HG03521 (cell line): Measurements from ENCODE around the gene MFN2.
"Not testable (repeated sequence)": the region's sequence is repeated elsewhere in the genome, so short reads cannot be mapped to it uniquely, and the experiment has no call there.

Experiments used
- ATAC-seq: cut with Tn5 transposase; IDR thresholded peaks from one replicate; pipeline ENCODE4 v1.9.1; 2021; ENCODE audit warnings: mild to moderate bottlenecking, moderate library complexity; ENCODE audit not compliant: unreplicated experiment

The MFN2 gene

DNA sequence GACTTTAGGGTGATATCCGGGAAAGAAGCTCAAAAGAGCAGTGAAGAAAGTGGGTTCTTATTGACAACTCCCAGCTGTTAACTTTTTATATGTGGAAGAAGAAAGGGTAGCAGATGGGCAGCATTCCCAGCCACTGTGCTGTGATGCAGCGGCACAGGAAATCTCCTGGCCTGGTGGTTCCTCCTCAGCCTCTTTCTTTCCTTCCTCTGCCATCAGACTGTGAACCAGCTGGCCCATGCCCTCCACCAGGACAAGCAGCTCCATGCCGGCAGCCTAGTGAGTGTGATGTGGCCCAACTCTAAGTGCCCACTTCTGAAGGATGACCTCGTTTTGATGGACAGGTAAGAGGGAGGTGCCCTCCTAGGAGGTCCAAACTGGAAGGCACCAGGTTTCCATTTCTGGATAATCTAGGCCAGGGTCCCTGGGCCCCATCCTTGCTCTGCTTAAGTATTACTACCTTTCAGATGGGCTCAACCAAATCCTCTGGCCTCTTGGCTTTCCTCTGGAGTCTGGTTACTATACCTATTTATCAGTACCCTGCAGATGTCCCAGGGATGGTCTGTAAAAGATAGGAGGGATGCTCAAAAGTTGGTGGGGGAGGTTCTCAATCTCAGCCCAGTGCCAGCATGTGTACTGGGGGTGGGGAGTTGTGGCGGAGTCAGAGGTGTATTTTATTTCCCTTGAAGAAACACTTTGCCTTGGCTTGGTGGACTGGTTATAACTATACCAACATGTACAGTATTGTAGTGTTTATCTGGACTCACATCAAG is 17.0 kb downstream of the MFN2 start:
- no peak for ATAC-seq

DNA sequence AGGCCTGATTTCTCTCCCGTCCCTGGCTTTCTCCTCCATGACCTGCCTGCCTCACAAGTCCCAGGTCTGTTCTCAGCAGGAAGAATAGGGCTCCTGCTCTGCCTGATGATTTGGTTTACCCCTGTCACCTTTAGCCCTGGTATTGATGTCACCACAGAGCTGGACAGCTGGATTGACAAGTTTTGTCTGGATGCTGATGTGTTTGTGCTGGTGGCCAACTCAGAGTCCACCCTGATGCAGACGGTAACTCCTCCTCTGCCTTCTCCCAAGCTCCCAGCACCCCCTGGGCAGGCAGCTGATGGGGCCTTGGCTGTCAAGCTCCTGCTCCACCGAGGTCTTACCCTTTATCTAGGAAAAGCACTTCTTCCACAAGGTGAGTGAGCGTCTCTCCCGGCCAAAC is 18.4 kb downstream of the MFN2 start:
- ATAC-seq = no peak

DNA sequence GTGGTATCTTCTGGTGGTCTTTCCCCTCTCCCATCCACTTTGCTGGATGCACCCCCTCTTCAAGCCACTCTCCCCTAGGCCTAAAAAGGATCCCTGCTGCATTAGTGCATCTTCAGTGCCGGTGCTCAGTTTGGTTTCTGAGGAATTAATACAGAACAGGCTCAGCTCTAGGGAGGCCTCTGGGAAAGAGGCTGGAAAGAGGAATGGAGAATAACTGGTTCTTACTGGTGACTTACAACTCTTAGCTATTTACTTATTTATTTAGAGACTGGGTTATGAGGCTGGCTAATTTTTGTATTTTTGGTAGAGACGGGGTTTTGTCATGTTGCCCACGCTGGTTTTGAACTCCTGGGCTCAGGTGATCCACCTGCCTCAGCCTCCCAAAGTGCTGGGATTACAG is 19.0 kb downstream of the MFN2 start:
- no peak for ATAC-seq

DNA sequence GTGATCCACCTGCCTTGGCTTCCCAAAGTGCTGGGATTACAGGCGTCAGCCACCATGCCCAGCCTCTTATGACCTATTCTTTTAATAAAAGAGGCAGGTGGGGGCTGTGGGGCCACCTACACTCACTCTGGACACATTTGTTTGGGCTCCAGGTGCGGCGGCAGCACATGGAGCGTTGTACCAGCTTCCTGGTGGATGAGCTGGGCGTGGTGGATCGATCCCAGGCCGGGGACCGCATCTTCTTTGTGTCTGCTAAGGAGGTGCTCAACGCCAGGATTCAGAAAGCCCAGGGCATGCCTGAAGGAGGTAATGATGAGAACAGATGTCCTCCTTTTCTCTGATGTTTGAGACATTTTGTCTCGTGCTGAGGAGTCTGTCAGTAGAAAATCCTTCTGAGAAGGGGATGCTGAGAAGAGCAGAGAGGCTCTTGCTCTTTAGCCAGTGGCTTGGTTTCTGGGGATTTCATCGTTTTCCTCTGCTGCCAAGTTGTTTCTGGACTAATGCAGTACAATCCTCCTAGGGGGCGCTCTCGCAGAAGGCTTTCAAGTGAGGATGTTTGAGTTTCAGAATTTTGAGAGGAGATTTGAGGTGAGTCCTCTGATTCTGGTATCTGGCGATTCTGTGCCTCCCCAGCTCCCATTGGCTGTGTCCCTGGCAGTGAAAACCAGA is 21.1 kb downstream of the MFN2 start:
- ATAC-seq = no peak

- ATAC-seq = no peak
Measured at GRCh38 chr1:12001996-12002493, 21.8 kb downstream of the MFN2 start.

DNA sequence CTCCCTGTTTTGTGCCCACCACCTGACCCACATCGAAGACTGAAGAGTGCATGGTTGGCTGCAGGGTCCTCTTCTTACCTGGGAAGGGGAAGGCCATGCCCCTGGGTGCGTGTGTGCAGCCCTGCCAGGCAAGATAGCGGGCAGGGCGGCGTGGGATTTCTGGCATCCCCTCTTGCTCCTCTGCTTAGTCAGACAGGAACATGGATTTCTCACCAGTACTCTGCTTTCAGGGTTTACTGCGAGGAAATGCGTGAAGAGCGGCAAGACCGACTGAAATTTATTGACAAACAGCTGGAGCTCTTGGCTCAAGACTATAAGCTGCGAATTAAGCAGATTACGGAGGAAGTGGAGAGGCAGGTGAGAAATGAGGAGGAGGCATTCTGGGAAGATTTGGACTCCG is 23.5 kb downstream of the MFN2 start:
- ATAC-seq = no peak

- no peak for ATAC-seq
Measured at GRCh38 chr1:12005488-12006166, 25.4 kb downstream of the MFN2 start.

DNA sequence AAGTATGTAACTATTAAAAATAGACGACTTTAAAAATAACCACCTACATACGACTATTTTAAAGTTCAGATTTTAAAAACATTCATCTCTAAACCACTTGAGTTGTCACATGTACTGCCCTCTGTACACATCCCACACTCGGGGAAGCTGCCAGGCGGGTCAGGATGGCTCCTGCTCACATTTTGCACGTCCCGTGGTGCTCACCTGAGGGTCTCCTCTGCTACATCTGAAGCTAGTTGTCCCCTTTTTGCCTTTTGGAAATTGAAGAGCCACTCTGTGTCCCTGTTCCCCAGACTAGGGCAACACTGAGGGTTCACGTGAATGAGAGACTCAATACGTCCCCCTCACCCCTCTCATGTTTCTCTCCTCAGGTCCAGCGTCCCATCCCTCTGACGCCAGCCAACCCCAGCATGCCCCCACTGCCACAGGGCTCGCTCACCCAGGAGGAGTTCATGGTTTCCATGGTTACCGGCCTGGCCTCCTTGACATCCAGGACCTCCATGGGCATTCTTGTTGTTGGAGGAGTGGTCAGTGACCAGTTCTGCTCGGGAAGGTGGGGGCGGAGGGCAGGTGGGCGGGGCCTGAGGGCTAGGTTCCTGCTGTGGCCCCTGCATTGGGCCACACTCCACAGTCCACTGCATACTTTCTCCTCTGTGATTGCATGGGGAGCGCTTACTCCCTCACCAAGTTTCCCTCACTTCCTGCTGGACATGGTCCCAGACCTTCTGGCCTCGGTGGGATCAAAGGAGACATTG is 26.1 kb downstream of the MFN2 start:
- no peak for ATAC-seq

DNA sequence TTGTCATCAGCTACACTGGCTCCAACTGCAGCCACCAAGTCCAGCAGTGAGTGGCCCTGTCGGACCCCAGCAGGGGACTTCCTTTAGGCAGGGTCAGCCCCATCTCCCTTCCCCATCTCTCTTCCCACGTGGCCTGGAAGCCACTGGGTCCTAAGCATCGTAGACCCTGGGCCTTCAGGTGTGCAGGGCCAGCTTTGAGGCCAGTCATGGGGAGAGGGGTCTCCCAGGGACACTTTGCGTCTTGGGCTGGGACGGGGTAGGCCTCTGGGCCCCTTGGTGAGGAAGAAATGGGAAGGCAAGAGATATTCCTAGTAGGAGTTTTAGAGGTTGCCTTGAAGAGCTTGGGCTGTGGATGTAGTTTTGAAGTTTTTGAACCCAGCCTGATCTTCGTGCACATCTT is 27.0 kb downstream of the MFN2 start:
- no peak for ATAC-seq

DNA sequence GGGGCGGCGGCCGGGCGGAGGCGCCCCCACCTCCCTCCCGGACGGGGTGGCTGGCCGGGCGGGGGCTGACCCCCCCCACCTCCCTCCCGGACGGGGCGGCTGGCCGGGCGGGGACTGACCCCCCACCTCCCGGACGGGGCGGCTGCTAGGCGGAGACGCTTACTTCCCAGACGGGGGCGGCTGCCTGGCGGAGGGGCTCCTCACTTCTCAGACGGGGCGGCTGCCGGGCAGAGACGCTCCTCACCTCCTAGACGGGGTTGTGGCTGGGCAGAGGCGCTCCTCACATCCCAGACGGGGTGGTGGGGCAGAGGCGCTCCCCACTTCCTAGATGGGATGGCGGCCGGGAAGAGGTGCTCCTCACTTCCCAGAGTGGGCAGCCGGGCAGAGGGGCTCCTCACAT is 28.1 kb downstream of the MFN2 start:
- not testable (repeated sequence) for ATAC-seq

DNA sequence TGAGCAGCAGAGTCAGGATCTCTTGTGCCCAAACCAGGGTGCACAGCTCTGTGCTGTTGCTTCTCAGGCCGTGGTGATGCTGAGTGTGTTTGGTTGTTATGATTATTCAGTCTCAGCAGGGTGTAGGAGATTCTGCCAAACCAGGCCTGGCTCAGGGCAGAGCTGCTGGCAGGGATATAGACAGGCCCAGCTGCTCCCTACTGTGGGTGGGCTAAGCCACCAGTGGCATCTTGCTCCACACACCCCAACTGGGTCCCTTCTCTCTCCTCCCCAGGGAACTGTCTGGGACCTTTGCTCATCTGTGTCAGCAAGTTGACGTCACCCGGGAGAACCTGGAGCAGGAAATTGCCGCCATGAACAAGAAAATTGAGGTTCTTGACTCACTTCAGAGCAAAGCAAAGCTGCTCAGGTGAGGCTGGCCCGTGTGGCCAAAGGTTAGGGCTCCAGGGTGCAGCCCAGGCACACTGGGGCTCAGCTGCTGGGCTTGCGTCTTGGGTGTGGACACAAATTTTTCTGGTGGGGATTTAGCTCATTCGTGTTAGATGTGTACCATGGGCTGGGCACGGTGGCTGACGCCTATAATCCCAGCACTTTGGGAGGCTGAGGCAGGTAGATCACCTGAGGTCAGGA is 29.2 kb downstream of the MFN2 start:
- ATAC-seq = no peak

GRCh38 chr1:12010746-12011570 is 30.7 kb downstream of the MFN2 start:
- ATAC-seq = no peak

- no peak for ATAC-seq
Measured at GRCh38 chr1:12011998-12012397, 31.8 kb downstream of the MFN2 start.

GRCh38 chr1:12012560-12013316 is 32.5 kb downstream of the MFN2 start:
- ATAC-seq = no peak

- ATAC-seq = no peak
Measured at GRCh38 chr1:12014141-12014991, 34.1 kb downstream of the MFN2 start.

DNA sequence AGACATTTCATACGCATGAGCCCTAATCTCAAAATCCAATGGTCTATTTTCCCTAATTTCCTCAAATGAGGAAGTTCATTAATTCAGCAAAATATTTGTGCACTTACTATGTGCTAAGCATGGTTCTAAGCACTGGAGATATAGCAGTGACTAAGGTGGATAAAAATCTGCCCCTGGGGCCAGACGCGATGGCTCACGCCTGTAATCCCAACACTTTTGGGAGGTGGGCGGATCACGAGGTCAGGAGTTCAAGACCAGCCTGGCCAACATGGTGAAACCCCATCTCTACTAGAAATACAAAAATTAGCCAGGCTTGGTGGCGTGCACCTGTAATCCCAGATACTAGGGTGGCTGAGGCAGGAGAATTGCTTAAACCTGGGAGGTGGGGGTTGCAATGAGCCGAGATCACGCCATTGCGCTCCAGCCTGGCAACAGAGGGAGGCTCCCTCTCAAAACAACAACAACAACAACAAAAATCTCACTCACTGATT is 34.8 kb downstream of the MFN2 start:
- no peak for ATAC-seq

DNA sequence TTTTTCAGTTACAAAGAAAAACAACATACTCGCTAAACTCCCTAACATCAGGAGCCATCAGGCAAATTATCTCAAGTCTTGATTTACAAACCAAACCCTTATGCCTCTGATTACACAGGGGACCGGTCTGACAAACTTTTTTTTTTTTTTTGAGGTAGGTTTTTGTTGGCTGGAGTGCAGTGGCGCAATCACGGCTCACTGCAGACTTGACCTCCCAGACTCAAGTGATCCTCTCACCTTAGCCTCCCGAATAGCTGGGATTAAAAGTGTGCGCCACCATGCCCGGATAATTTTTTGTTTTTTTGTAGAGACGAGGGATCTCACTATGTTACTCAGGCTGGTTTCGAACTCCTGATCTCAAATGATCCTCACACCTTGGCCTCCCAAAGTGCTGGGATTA is 35.3 kb downstream of the MFN2 start:
- ATAC-seq = no peak

DNA sequence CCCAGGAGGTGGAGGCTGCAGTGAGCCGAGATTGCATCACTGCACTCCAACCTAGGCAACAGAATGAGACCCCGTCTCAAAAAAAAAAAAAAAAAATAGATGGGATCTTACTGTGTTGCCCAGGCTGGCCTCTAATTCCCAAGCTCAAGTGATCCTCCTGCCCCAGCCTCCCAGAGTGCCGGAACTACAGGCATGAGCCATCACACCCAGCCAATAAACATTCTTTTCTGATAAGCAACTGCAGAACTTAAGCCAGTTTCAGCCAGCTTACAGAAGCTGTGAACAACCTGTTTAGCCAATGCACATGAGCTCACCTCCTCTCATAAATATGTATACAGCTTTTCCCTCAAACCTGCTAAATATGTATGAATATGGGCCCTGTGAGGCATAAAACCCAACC is 35.9 kb downstream of the MFN2 start:
- ATAC-seq = no peak
